ENCODE results near the gene NRXN3. TPM values are rescaled to one million over a fixed set of nuclear protein-coding genes. Genes with fewer than 3 reads are reported as not detected.
"Not testable (repeated sequence)": the region's sequence is repeated elsewhere in the genome, so short reads cannot be mapped to it uniquely, and the experiment has no call there.

The NRXN3 gene
- total RNA-seq, 1 donor from 2014 or later: not detected

GRCh38 chr14:78486081-78486480, 315.9 kb downstream of the NRXN3 start:
- intact Hi-C loops (cut with micrococcal nuclease): no loop called here

GRCh38 chr14:78486621-78487020, 316.4 kb downstream of the NRXN3 start:
- intact Hi-C loops (cut with micrococcal nuclease): no loop called here

- intact Hi-C loops (cut with micrococcal nuclease): not testable (repeated sequence)
These were observed 317.4 kb downstream of the NRXN3 start for GRCh38 chr14:78487573-78487972.

- intact Hi-C loops (cut with micrococcal nuclease): no loop called here
These were observed 318.8 kb downstream of the NRXN3 start for GRCh38 chr14:78488938-78489337.

GRCh38 chr14:78491048-78491447, 320.9 kb downstream of the NRXN3 start:
- intact Hi-C loops (cut with micrococcal nuclease): no loop called here

GRCh38 chr14:78498062-78498595, 328.0 kb downstream of the NRXN3 start:
- intact Hi-C loops (cut with micrococcal nuclease): no loop called here

GRCh38 chr14:78501909-78502308, 331.7 kb downstream of the NRXN3 start:
- intact Hi-C loops (cut with micrococcal nuclease): no loop called here

GRCh38 chr14:78508023-78508422, 337.9 kb downstream of the NRXN3 start:
- intact Hi-C loops (cut with micrococcal nuclease): no loop called here

GRCh38 chr14:78509516-78509915, 339.3 kb downstream of the NRXN3 start:
- intact Hi-C loops (cut with micrococcal nuclease): no loop called here

- intact Hi-C loops (cut with micrococcal nuclease): no loop called here
These were observed 341.8 kb downstream of the NRXN3 start for GRCh38 chr14:78512021-78512420.

- intact Hi-C loops (cut with micrococcal nuclease): no loop called here
These were observed 349.7 kb downstream of the NRXN3 start for GRCh38 chr14:78519863-78520262.

GRCh38 chr14:78524196-78524595, 354.0 kb downstream of the NRXN3 start:
- intact Hi-C loops (cut with micrococcal nuclease): no loop called here

GRCh38 chr14:78524766-78525165, 354.6 kb downstream of the NRXN3 start:
- intact Hi-C loops (cut with micrococcal nuclease): no loop called here

GRCh38 chr14:78530078-78530477, 359.9 kb downstream of the NRXN3 start:
- intact Hi-C loops (cut with micrococcal nuclease): no loop called here

- intact Hi-C loops (cut with micrococcal nuclease): no loop called here
These were observed 364.0 kb downstream of the NRXN3 start for GRCh38 chr14:78534141-78534540.

- intact Hi-C loops (cut with micrococcal nuclease): no loop called here
These were observed 364.9 kb downstream of the NRXN3 start for GRCh38 chr14:78535041-78535440.

- intact Hi-C loops (cut with micrococcal nuclease): not testable (repeated sequence)
These were observed 371.6 kb downstream of the NRXN3 start for GRCh38 chr14:78541788-78542187.

GRCh38 chr14:78543433-78543832, 373.3 kb downstream of the NRXN3 start:
- intact Hi-C loops (cut with micrococcal nuclease): no loop called here

GRCh38 chr14:78561074-78561473, 390.9 kb downstream of the NRXN3 start:
- intact Hi-C loops (cut with micrococcal nuclease): no loop called here

GRCh38 chr14:78566026-78566858, 396.1 kb downstream of the NRXN3 start:
- intact Hi-C loops (cut with micrococcal nuclease): loop anchor here (2.0 kb wide), 1 partner anchor 117 kb away; no protein-coding TSS in a partner anchor

GRCh38 chr14:78566859-78567172, 396.6 kb downstream of the NRXN3 start:
- intact Hi-C loops (cut with micrococcal nuclease): loop anchor here (2.0 kb wide), 1 partner anchor 118 kb away; no protein-coding TSS in a partner anchor

GRCh38 chr14:78567343-78567742, 397.2 kb downstream of the NRXN3 start:
- intact Hi-C loops (cut with micrococcal nuclease): loop anchor here (2.0 kb wide), 1 partner anchor 119 kb away; no protein-coding TSS in a partner anchor

GRCh38 chr14:78573736-78574135, 403.6 kb downstream of the NRXN3 start:
- intact Hi-C loops (cut with micrococcal nuclease): not testable (repeated sequence)

Measured in T-helper 2 cell treated with Interferon-gamma antibody and Interleukin-4, amounts not matched to agents 100 ng/mL and 5 ng/mL, for 36 hours (primary cell).